Measurements from ENCODE around the gene LSM14B.

DNA sequence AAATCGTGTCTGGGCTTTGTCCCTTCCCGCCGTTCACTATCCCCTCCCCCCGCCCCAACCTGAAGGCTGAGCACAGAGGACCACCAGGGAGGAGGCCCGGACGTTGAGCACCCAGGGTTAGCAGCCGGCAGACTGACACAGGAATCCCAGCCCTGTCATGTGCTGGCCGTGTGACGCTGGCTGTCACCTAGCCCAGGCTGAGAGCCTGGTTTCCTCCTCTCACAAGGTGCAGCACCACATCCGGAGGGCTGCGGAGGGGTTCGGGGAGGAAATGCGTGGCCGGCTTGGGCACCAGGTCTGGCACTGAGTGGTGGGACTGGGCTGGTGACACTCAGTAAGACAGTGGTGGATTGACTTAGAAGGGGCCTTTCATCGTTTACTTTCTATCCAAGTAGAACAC, 4.6 kb upstream of the LSM14B start:
- TF ChIP-seq, protein P1, sequence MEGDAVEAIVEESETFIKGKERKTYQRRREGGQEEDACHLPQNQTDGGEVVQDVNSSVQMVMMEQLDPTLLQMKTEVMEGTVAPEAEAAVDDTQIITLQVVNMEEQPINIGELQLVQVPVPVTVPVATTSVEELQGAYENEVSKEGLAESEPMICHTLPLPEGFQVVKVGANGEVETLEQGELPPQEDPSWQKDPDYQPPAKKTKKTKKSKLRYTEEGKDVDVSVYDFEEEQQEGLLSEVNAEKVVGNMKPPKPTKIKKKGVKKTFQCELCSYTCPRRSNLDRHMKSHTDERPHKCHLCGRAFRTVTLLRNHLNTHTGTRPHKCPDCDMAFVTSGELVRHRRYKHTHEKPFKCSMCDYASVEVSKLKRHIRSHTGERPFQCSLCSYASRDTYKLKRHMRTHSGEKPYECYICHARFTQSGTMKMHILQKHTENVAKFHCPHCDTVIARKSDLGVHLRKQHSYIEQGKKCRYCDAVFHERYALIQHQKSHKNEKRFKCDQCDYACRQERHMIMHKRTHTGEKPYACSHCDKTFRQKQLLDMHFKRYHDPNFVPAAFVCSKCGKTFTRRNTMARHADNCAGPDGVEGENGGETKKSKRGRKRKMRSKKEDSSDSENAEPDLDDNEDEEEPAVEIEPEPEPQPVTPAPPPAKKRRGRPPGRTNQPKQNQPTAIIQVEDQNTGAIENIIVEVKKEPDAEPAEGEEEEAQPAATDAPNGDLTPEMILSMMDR (IDR thresholded peaks at IDR 0.05; ENCODE audit: insufficient read depth, low read length), result no peak
- no peak for TF ChIP-seq POLR2AphosphoS5 (IDR thresholded peaks at IDR 0.05; ENCODE audit: low read depth)
